GM23338 (cell line): ENCODE results near the gene BNIP5.

ENCODE experiments used
- CREB1 ChIP-seq: fragments of 250-450 bp; sonication (Bioruptor Pico); IDR thresholded peaks from 2 replicates; pipeline ENCODE4 v1.5.0; 2020; ENCODE audit warnings: low read depth, mild to moderate bottlenecking, moderate library complexity
- CTCF ChIP-seq, 2 experiments: fragments of 200-600 bp in 1 of 2; sonication (generic) in 1 of 2; conservative IDR thresholded peaks; 2 replicates each; pipeline versions ENCODE4 v1.5.1 to v1.6.1; 2016 to 2017; ENCODE audit warnings: antibody characterized with exemption in 2 of 2, low read depth in 2 of 2, mild to moderate bottlenecking in 2 of 2, moderate library complexity in 1 of 2
- EZH2 ChIP-seq: fragments of 200-600 bp; sonication (generic); IDR thresholded peaks from one replicate; pipeline ENCODE4 v1.8.0; 2017; ENCODE audit warnings: antibody characterized with exemption, mild to moderate bottlenecking, low read depth; ENCODE audit not compliant: unreplicated experiment
- EZH2phosphoT487 ChIP-seq: fragments of 200-600 bp; sonication (generic); IDR thresholded peaks from one replicate; pipeline ENCODE4 v1.8.1; 2018; ENCODE audit warnings: antibody characterized with exemption; ENCODE audit not compliant: unreplicated experiment
- JUNB ChIP-seq: IDR thresholded peaks from one replicate; pipeline ENCODE4 v1.6.1; 2016; ENCODE audit warnings: antibody characterized with exemption; ENCODE audit not compliant: unreplicated experiment
- NANOG ChIP-seq: IDR thresholded peaks from 2 replicates; pipeline ENCODE4 v1.6.1; 2016; ENCODE audit warnings: antibody characterized with exemption, borderline replicate concordance
- POLR2AphosphoS5 ChIP-seq: IDR thresholded peaks from 2 replicates; pipeline ENCODE4 v1.6.1; 2016; ENCODE audit warnings: antibody characterized with exemption, low read depth
- STAT1 ChIP-seq: IDR thresholded peaks from one replicate; pipeline ENCODE4 v1.6.1; 2016; ENCODE audit warnings: antibody characterized with exemption; ENCODE audit not compliant: unreplicated experiment
- ZNF114 ChIP-seq: fragments of 250-450 bp; sonication (Bioruptor Pico); IDR thresholded peaks from 2 replicates; pipeline ENCODE4 v1.5.0; 2020; ENCODE audit warnings: mild to moderate bottlenecking, moderate library complexity
- TF ChIP-seq, protein P1 (sequence below): IDR thresholded peaks from one replicate; pipeline ENCODE4 v1.6.1; 2018; ENCODE audit warnings: antibody characterized with exemption; ENCODE audit not compliant: unreplicated experiment
- TF ChIP-seq, protein P2 (sequence below): IDR thresholded peaks from 2 replicates; pipeline ENCODE4 v1.6.1; 2016; ENCODE audit warnings: antibody characterized with exemption

DNA sequence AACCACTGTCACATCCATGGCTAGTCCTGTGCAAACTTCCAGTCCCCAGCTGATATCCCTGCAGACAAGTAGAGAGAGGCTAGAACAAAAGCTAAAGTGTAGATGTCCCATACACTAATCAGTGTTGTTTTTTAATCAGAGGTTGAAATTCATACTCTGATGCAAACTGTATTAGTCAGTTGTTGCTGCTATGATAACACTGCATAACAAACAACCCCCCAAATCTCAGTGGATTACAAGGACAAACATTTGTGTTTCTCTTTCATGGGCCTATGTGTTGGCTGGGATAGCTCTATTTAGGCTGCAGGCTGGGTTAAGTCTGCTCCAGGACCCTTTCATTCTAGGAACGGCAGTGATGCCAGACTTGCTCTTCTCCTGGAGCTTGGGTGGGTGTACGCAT, 26.8 kb downstream of the BNIP5 start:
- TF ChIP-seq EZH2 (no peak), CTCF (conservative IDR thresholded peaks at IDR 0.05; ENCODE audit: low read depth in 2 of 2) (no peak), POLR2AphosphoS5 (no peak), CREB1 (CRISPR knock-in tag) (no peak), EZH2phosphoT487 (no peak), JUNB (no peak), STAT1 (no peak), ZNF114 (no peak), NANOG (no peak)
- TF ChIP-seq, protein P1, sequence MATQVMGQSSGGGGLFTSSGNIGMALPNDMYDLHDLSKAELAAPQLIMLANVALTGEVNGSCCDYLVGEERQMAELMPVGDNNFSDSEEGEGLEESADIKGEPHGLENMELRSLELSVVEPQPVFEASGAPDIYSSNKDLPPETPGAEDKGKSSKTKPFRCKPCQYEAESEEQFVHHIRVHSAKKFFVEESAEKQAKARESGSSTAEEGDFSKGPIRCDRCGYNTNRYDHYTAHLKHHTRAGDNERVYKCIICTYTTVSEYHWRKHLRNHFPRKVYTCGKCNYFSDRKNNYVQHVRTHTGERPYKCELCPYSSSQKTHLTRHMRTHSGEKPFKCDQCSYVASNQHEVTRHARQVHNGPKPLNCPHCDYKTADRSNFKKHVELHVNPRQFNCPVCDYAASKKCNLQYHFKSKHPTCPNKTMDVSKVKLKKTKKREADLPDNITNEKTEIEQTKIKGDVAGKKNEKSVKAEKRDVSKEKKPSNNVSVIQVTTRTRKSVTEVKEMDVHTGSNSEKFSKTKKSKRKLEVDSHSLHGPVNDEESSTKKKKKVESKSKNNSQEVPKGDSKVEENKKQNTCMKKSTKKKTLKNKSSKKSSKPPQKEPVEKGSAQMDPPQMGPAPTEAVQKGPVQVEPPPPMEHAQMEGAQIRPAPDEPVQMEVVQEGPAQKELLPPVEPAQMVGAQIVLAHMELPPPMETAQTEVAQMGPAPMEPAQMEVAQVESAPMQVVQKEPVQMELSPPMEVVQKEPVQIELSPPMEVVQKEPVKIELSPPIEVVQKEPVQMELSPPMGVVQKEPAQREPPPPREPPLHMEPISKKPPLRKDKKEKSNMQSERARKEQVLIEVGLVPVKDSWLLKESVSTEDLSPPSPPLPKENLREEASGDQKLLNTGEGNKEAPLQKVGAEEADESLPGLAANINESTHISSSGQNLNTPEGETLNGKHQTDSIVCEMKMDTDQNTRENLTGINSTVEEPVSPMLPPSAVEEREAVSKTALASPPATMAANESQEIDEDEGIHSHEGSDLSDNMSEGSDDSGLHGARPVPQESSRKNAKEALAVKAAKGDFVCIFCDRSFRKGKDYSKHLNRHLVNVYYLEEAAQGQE, result no peak
- TF ChIP-seq, protein P2, sequence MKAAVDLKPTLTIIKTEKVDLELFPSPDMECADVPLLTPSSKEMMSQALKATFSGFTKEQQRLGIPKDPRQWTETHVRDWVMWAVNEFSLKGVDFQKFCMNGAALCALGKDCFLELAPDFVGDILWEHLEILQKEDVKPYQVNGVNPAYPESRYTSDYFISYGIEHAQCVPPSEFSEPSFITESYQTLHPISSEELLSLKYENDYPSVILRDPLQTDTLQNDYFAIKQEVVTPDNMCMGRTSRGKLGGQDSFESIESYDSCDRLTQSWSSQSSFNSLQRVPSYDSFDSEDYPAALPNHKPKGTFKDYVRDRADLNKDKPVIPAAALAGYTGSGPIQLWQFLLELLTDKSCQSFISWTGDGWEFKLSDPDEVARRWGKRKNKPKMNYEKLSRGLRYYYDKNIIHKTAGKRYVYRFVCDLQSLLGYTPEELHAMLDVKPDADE, result no peak
